NCI-H187 (cell line): Measurements from ENCODE around the gene OTULIN.

ENCODE experiments used
- DNase-seq, 2 experiments: peaks; one replicate each; lab custom pipeline; 2025; lab: John Stamatoyannopoulos, UW

OTULIN gene

GRCh38 chr5:14698495-14698894 lies 34.0 kb downstream of the OTULIN start:
- no peak for DNase-seq

GRCh38 chr5:14699159-14699558 lies 34.6 kb downstream of the OTULIN start:
- no peak for DNase-seq

GRCh38 chr5:14699807-14700400 lies 35.4 kb downstream of the OTULIN start:
- DNase-seq, result no peak

- no peak for DNase-seq
Measured at GRCh38 chr5:14700478-14701436, 36.2 kb downstream of the OTULIN start.

GRCh38 chr5:14701556-14701955 lies 37.0 kb downstream of the OTULIN start:
- no peak for DNase-seq

GRCh38 chr5:14702238-14702839 lies 37.8 kb downstream of the OTULIN start:
- DNase-seq, result no peak

GRCh38 chr5:14705556-14705955 lies 41.0 kb downstream of the OTULIN start:
- no peak for DNase-seq

- DNase-seq, result no peak
Measured at GRCh38 chr5:14706615-14707021, 42.1 kb downstream of the OTULIN start.

GRCh38 chr5:14707811-14708390 lies 43.4 kb downstream of the OTULIN start:
- DNase-seq, result no peak

- no peak for DNase-seq
Measured at GRCh38 chr5:14708551-14708950, 44.0 kb downstream of the OTULIN start.

GRCh38 chr5:14710313-14710994 lies 45.9 kb downstream of the OTULIN start:
- DNase-seq, result no peak

- DNase-seq, result no peak
Measured at GRCh38 chr5:14712131-14712530, 47.6 kb downstream of the OTULIN start.

- no peak for DNase-seq
Measured at GRCh38 chr5:14712666-14713065, 48.1 kb downstream of the OTULIN start.

- no peak for DNase-seq
Measured at GRCh38 chr5:14713476-14714390, 49.2 kb downstream of the OTULIN start.

GRCh38 chr5:14714706-14715105 lies 50.2 kb downstream of the OTULIN start:
- DNase-seq, result peak in 1 of 2 experiments; percentile 27

- DNase-seq, result no peak
Measured at GRCh38 chr5:14715481-14715880, 51.0 kb downstream of the OTULIN start.

GRCh38 chr5:14716755-14717752 lies 52.5 kb downstream of the OTULIN start:
- no peak for DNase-seq

- DNase-seq, result no peak
Measured at GRCh38 chr5:14718778-14719177, 54.3 kb downstream of the OTULIN start.

GRCh38 chr5:14720236-14720923 lies 55.9 kb downstream of the OTULIN start:
- DNase-seq, result no peak
